CD1c-positive myeloid dendritic cell (primary cell): Measurements from ENCODE around the gene VPS4A.

ENCODE experiments used
- DNase-seq: peaks from one replicate; pipeline ENCODE4 v3.0.0-alpha.2; 2016; ENCODE audit errors: extremely low spot score

Gene VPS4A

DNA sequence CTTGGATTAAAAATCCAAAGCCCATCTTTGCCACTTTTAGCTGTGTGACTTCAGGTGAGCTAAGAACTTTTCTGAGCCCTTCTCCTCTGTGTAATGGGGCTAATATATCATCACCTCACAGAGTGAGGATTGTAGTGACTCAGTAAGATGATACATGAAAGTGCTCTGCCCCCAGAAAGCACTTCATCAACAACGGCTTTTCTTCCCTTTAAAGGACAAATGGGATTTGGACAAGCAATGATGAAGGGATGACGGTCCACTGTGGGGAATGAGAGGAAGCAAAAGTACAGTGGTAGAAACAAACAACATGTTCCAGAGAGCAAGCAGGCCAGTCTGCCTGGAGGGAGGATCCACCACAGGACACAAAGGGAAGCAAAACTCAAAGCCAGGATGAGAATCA lies 54.8 kb downstream of the VPS4A start:
- DNase-seq = no peak

DNA sequence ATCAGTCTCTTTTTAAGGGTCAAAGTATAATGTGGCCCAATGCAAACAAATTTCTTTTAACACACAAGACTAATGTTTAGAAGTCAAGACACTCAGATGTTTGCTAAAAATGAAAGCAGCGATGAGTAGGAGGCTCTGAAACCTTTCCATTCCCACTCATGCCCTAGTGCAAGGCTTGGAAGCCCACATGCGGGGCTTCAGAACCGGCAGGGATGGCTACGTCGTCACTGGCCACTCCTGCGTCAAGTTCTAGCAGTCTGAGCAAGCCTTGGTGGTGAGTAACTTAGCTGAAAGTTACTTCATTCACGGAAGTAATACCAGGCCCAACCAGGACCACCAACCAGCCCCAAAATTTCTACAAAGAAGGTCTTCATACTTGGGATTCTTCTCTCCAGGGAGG lies 55.3 kb downstream of the VPS4A start:
- DNase-seq = no peak

DNA sequence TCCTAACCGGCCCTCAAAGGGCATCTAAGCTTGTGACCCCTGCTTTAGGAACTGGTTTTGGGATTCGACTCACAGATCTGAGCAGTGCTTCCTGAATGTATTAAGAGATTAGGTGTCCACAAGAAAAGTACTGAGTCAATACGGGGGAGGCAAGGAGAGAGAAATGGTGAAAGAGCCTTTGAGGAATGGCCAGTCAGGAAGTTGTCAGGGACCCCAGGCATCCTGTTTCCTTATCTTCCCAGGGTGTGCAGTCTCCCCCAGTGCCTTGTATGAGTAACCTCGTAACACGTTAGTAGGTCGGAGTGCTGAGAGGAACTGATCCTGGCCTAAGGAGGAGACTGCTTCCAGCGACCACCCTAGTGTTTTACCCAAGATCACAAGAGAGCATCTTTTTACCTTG lies 56.8 kb downstream of the VPS4A start:
- DNase-seq = no peak

DNA sequence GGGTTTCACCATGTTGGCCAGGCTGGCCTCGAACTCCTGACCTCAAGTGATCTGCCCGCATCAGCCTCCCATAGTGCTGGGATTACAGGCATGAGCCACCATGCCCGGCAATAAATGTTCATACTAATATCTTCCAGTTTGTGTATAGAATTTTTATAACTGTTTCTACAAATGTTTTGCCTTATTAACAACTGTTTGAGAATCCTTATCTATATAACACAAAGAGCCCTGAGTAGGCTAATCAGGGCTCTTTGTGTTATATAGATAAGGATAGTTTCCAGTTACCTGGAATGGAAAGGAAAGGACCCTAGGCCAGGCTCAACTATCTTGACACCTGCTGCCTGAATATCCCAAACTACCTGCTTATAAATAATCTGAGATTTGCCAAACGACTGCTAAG lies 57.7 kb downstream of the VPS4A start:
- no peak for DNase-seq

DNA sequence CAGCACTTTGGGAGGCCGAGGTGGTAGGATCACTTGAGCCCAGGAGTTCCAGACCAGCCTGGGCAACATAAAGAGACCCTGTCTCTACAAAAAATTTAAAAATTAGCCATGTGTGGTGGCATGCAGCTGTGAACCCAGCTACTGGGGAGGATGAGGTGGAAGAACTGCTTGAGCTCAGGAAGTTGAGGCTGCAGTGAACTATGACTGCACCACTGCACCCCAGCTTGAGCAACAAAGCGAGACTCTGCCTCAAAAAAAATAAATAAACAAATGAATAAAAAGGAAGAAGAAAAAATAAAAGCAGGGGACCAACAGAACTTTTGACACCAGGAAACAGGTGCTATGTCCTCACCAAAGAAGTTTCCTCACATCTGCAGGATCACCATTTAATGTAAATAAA lies 60.4 kb downstream of the VPS4A start:
- DNase-seq = no peak

DNA sequence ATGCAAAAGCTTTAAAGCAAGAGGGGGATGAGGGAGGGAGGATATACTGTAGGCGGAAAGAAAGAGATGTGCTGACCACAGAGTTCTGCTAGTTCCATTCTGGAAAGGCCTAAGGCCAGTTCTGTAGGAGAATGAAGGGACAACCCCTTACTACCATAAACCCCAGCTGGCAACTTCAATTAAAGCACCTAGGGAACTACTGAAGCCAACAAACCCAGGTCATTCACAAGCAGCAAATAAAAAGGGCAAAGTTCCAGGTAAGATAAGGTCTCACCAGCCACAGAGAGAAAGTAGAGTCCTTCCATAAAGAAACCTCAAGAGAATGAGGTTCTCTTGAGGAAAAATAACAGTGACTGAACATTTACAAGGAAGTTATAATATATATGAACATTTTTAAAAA lies 61.9 kb downstream of the VPS4A start:
- no peak for DNase-seq
